Liver (tissue), 3 donors: Measurements from ENCODE around the gene ZNF26.

Source experiments
- ATF3 ChIP-seq: IDR thresholded peaks from 2 replicates; pipeline ENCODE4 v1.6.1; 2016; ENCODE audit warnings: antibody characterized with exemption
- CTCF ChIP-seq: fragments of 150-350 bp; IDR thresholded peaks from 2 replicates; pipeline ENCODE4 v1.5.1; 2017; ENCODE audit warnings: improper control_type of control experiment, low read depth, low read length; ENCODE audit not compliant: missing input control
- EGR1 ChIP-seq, 2 donors: IDR thresholded peaks; 2 replicates each; pipeline ENCODE4 v1.6.1; 2016 to 2018; ENCODE audit warnings: antibody characterized with exemption in 2 of 2, low read depth in 2 of 2
- GABPA ChIP-seq, 2 donors: IDR thresholded peaks in 1 of 2; conservative IDR thresholded peaks in 1 of 2; 2 replicates each; pipeline ENCODE4 v1.6.1; 2016; ENCODE audit warnings: antibody characterized with exemption in 2 of 2, mild to moderate bottlenecking in 1 of 2, moderate library complexity in 1 of 2
- JUND ChIP-seq, 2 donors: IDR thresholded peaks; 2 replicates each; pipeline ENCODE4 v1.6.1; 2016; ENCODE audit warnings: antibody characterized with exemption in 2 of 2
- REST ChIP-seq: IDR thresholded peaks from 2 replicates; pipeline ENCODE4 v1.6.1; 2016; ENCODE audit warnings: antibody characterized with exemption, mild to moderate bottlenecking
- RXRA ChIP-seq, 2 donors: IDR thresholded peaks; 2 replicates each; pipeline ENCODE4 v1.6.1; 2017 to 2018; ENCODE audit warnings: antibody characterized with exemption in 2 of 2, mild to moderate bottlenecking in 1 of 2
- SP1 ChIP-seq: IDR thresholded peaks from 2 replicates; pipeline ENCODE4 v1.6.1; 2018; ENCODE audit warnings: antibody characterized with exemption, mild to moderate bottlenecking
- donor health status: healthy.
- donor health status: healthy.

- no peak for TF ChIP-seq ATF3
- no peak for TF ChIP-seq CTCF
- no peak for TF ChIP-seq REST
- TF ChIP-seq GABPA (IDR thresholded peaks at IDR 0.05 in 1 of 2, conservative IDR thresholded peaks at IDR 0.05 in 1 of 2), result no peak
- TF ChIP-seq SP1, result no peak
- TF ChIP-seq JUND (IDR thresholded peaks at IDR 0.05), result no peak
- no peak for TF ChIP-seq RXRA (IDR thresholded peaks at IDR 0.05)
- TF ChIP-seq EGR1 (IDR thresholded peaks at IDR 0.05; ENCODE audit: low read depth in 2 of 2), result no peak
Observed at GRCh38 chr12:132986885-132987225, 688 bp downstream of the ZNF26 start.
